K562 (cell line): ENCODE results near the gene CCDC85C. TPM values are rescaled to one million over a fixed set of nuclear protein-coding genes. Genes with fewer than 3 reads are reported as not detected.
A peak's percentile ranks its signal among the peaks of the same experiment; 100 is the strongest.

Source experiments
- ATAC-seq: fragments of 200-7000 bp; cut with Tn5 transposase; 3 replicates; pipeline ENCODE4 v1.9.1; 2020; ENCODE audit warnings: moderate library complexity
- BruUV-seq: library from RNA; stranded (reverse); fragments of 400-500 nt; replicated peaks from 2 replicates; lab custom pipeline; 2021; lab: Mats Ljungman, UMichigan
- CTCF ChIA-PET: fragments of 300-600 bp; formaldehyde crosslinking; extraction: SDS; loops from one replicate; lab custom pipeline; 2021; ENCODE audit warnings: low intra/inter-chr PET ratio; lab: Yijun Ruan, JAX
- POLR2A ChIA-PET: fragments of 300-600, 350-650 bp; sonication (Branson Sonifier 250); formaldehyde crosslinking; extraction: SDS; loops from one replicate; lab custom pipeline; 2021; ENCODE audit warnings: antibody characterized with exemption, inconsistent platforms; lab: Yijun Ruan, JAX
- DNase-seq, 4 experiments: peaks; one replicate each; pipeline versions ENCODE4 v3.0.0 to v3.0.0-alpha.2; 2011 to 2018; ENCODE audit warnings: low spot score in 3 of 4, mixed read lengths in 3 of 4; ENCODE audit errors: extremely low read depth in 1 of 4
- FAIRE-seq: peaks from 2 replicates; lab custom pipeline; 2011; peaks lifted over from hg19 to GRCh38; lab: Jason Lieb, UNC
- H2AFZ ChIP-seq: 2 replicates; pipeline ENCODE4 v1.6.0; 2011; ENCODE audit warnings: low read depth, low read length, control low read depth, inconsistent platforms
- H3K27ac ChIP-seq: fragments of 200-600 bp; 3 replicates; pipeline ENCODE4 v1.8.0; 2011; ENCODE audit warnings: low read depth, mild to moderate bottlenecking, control low read depth, inconsistent platforms, low read length, moderate library complexity, mixed read lengths; ENCODE audit errors: extremely low read depth
- H3K27me3 ChIP-seq, 2 experiments: fragments of 300-600 bp in 1 of 2; 2 replicates in 1 of 2; 3 replicates in 1 of 2; pipeline versions ENCODE4 v1.6.0 to v1.8.0; 2011; ENCODE audit warnings: inconsistent platforms in 2 of 2, low read length in 2 of 2, mild to moderate bottlenecking in 1 of 2, mixed read lengths in 1 of 2, moderate library complexity in 1 of 2; ENCODE audit not compliant: control insufficient read depth in 2 of 2, insufficient read depth in 2 of 2
- H3K36me3 ChIP-seq: fragments of 300-600 bp; 3 replicates; pipeline ENCODE4 v1.8.0; 2011; ENCODE audit warnings: mild to moderate bottlenecking, low read length, inconsistent platforms; ENCODE audit not compliant: control insufficient read depth, insufficient read depth
- H3K4me1 ChIP-seq, 2 experiments: fragments of 200-600 bp in 1 of 2; replicated peaks in 1 of 2; 2 replicates in 1 of 2; 3 replicates in 1 of 2; pipeline versions ENCODE4 v1.5.1 to v1.8.0; 2011; ENCODE audit warnings: inconsistent platforms in 2 of 2, low read length in 2 of 2, mild to moderate bottlenecking in 1 of 2, mixed read lengths in 1 of 2, moderate library complexity in 1 of 2; ENCODE audit not compliant: control insufficient read depth in 2 of 2, insufficient read depth in 2 of 2
- H3K4me2 ChIP-seq: 2 replicates; pipeline ENCODE4 v1.6.1; 2011; ENCODE audit warnings: low read length, control low read depth, inconsistent platforms, mixed read lengths; ENCODE audit not compliant: insufficient read depth
- H3K4me3 ChIP-seq: fragments of 200-600 bp; sonication (generic), shearing (Covaris generic); 2 replicates; pipeline ENCODE4 v1.5.1; 2016; ENCODE audit warnings: control low read depth, inconsistent platforms
- H3K79me2 ChIP-seq: fragments of 200-600 bp; 3 replicates; pipeline ENCODE4 v1.8.0; 2011; ENCODE audit warnings: low read length, inconsistent platforms; ENCODE audit not compliant: control insufficient read depth, insufficient read depth
- H3K9ac ChIP-seq, 2 experiments: 2 replicates each; pipeline versions ENCODE4 v1.6.0 to v1.6.1; 2011; ENCODE audit warnings: low read depth in 2 of 2, low read length in 2 of 2, control low read depth in 1 of 2, inconsistent platforms in 1 of 2, mild to moderate bottlenecking in 1 of 2, mixed read lengths in 1 of 2; ENCODE audit not compliant: insufficient read depth in 1 of 2
- H3K9me1 ChIP-seq: one replicate; pipeline ENCODE4 v1.6.0; 2011; ENCODE audit warnings: inconsistent platforms, mild to moderate bottlenecking, low read length, moderate library complexity; ENCODE audit not compliant: control insufficient read depth, insufficient read depth
- H3K9me3 ChIP-seq: replicated peaks from 2 replicates; pipeline ENCODE4 v1.5.1; 2011; ENCODE audit warnings: low read depth, low read length, inconsistent platforms; ENCODE audit not compliant: control insufficient read depth, insufficient read depth
- H4K20me1 ChIP-seq: replicated peaks from 2 replicates; pipeline ENCODE4 v1.6.1; 2011; ENCODE audit warnings: low read length, inconsistent platforms, mixed read lengths; ENCODE audit not compliant: control insufficient read depth, insufficient read depth
- FOSL1 ChIP-seq: fragments of 200-800 bp; sonication (Bioruptor generic); conservative IDR thresholded peaks from 2 replicates; pipeline ENCODE4 v1.6.1; 2016; ENCODE audit warnings: missing genetic modification characterization, missing compliant biosample characterization
- HMGN3 ChIP-seq: IDR thresholded peaks from 2 replicates; pipeline ENCODE4 v1.6.1; 2011; ENCODE audit warnings: borderline replicate concordance, low read depth, mild to moderate bottlenecking, mixed read lengths, low read length; ENCODE audit not compliant: insufficient read length; ENCODE audit errors: extremely low read depth
- RBM25 ChIP-seq: fragments of 200-400 bp; formaldehyde crosslinking; IDR thresholded peaks from 2 replicates; pipeline ENCODE4 v1.6.1; 2018; ENCODE audit warnings: low read length, low read depth, moderate library complexity; ENCODE audit not compliant: severe bottlenecking
- TSHZ1 ChIP-seq: fragments of 250-450 bp; sonication (Bioruptor Pico); IDR thresholded peaks from 2 replicates; pipeline ENCODE4 v1.4.0; 2020; ENCODE audit warnings: mild to moderate bottlenecking, moderate library complexity
- ZFP36 ChIP-seq: fragments of 150-350 bp; IDR thresholded peaks from 2 replicates; pipeline ENCODE4 v1.6.1; 2018; ENCODE audit warnings: low read length, low read depth; ENCODE audit not compliant: partially characterized antibody
- WGBS: fragments of 100-300 bp; shearing (Covaris generic); methylation state at CpG from one replicate; pipeline ENCODE4 v1.1.6; 2016; ENCODE audit warnings: low coverage, mixed read lengths; ENCODE audit not compliant: insufficient coverage; ENCODE audit errors: missing lambda C conversion rate; 5-methylcytosine and 5-hydroxymethylcytosine counted together
- in situ Hi-C: fragments of 300-500 bp; cut with MboI; formaldehyde crosslinking; loops from 4 replicates; pipeline ENCODE4 v1.15.0; 2018; ENCODE audit warnings: inconsistent platforms, mixed read lengths
- intact Hi-C: fragments of 100-400 bp; cut with micrococcal nuclease; formaldehyde crosslinking; loops from 2 replicates; pipeline ENCODE4 v1.14.2; 2022
- polyA plus RNA-seq, 8 experiments: library from polyadenylated mRNA; depleted of rRNA in 4 of 8; stranded (reverse) in 5 of 8; unstranded in 3 of 8; fragments of >200 nt; fragmentation: Nextera tagmentation in 2 of 8; fragmentation: Illumina TruSeq in 1 of 8; extraction: Ambion mirVana in 2 of 8; extraction: Trizol in 1 of 8; gene quantifications; 2 replicates each; pipeline versions ENCODE4 v1.2.1 to v1.2.3, GENCODE V29; 2011 to 2014; ENCODE audit warnings: inconsistent platforms in 1 of 8, missing spikeins in 1 of 8
- total RNA-seq, 7 experiments: library from RNA; depleted of rRNA in 6 of 7; stranded (reverse); fragments of >200 nt in 6 of 7; fragmentation: Illumina TruSeq in 2 of 7; extraction: Trizol in 2 of 7; gene quantifications; 2 replicates each; pipeline versions ENCODE4 v1.2.1 to v1.2.3, GENCODE V29; 2011 to 2021; ENCODE audit warnings: low replicate concordance in 1 of 7

Gene CCDC85C
- total and polyA plus RNA-seq, 9 of the 15 experiments (the other 6 are each of a cell fraction or from before 2014, with no cell fraction given): 0.18 to 22.0 (median 6.3) TPM

- no peak overlapping the region for H3K27ac ChIP-seq
- H3K4me3 ChIP-seq: no peak overlapping the region
- H3K9me1 ChIP-seq: peaks cover under 1% of the 10 kb centered on the region
- H3K27me3 ChIP-seq: no peaks in the 10 kb centered on the region
- no peaks in the 10 kb centered on the region for H3K9me3 ChIP-seq
- WGBS: 61% methylated on average over 10 of the region's 11 CpGs
- intact Hi-C loops: no loop called here
- no peak overlapping the region for H3K9ac ChIP-seq
- H3K36me3 ChIP-seq: no peaks in the 10 kb centered on the region
- H3K4me2 ChIP-seq: no peak overlapping the region
- CTCF ChIA-PET: no interaction called here
- H4K20me1 ChIP-seq: peaks cover 36% of the 10 kb centered on the region
- H3K79me2 ChIP-seq: no peaks in the 10 kb centered on the region; the same call in 2 of the 3 replicates
- TF ChIP-seq ZFP36: peak; percentile 71
- peak; percentile 66 for TF ChIP-seq RBM25
- TF ChIP-seq HMGN3: no peak
- TF ChIP-seq FOSL1 (tag): no peak
- no peak for TF ChIP-seq TSHZ1 (CRISPR knock-in tag)
- TF ChIP-seq, all 486 proteins: peak for 2
- Histone ChIP-seq H3K4me1 (peaks cover 3 to 23% of the 10 kb centered on the region in 2 experiments; a peak in 4 of 5 replicates), H2AFZ (no peak overlapping the region)
- in situ Hi-C loops: no loop called here
- no peak for FAIRE-seq
- POLR2A ChIA-PET: no interaction called here
- no peak for DNase-seq
- ATAC-seq: no peak
- BruUV-seq: no TSS peak
Observed at GRCh38 chr14:99550387-99550992, 53.5 kb downstream of the CCDC85C start.
